ENCODE results near the gene TEK. TPM values are rescaled to one million over a fixed set of nuclear protein-coding genes. Genes with fewer than 3 reads are reported as not detected.

Gene TEK
- total RNA-seq, 1 donor from 2014 or later: not detected

GRCh38 chr9:27189426-27189825 lies 80.4 kb downstream of the TEK start:
- Mint-ChIP-seq H3K9me3 (no peaks in the 10 kb centered on the region), H3K4me1 (no peaks in the 10 kb centered on the region), H3K27ac (no peak overlapping the region), H3K27me3 (peaks cover 2% of the 10 kb centered on the region), H3K4me3 (no peak overlapping the region), H3K36me3 (ENCODE audit: low read depth) (no peaks in the 10 kb centered on the region)
- ChIA-PET POLR2A (no interaction called here), CTCF (no interaction called here)
- no peak for TF ChIP-seq CTCF (IDR thresholded peaks at IDR 0.05)
- intact Hi-C loops (cut with micrococcal nuclease): no loop called here
- ATAC-seq (ENCODE audit: low read depth) (no peak), DNase-seq (no peak)

GRCh38 chr9:27192291-27192960 lies 83.4 kb downstream of the TEK start:
- DNase-seq (no peak), ATAC-seq (ENCODE audit: low read depth) (no peak)
- H3K9me3 Mint-ChIP-seq: no peaks in the 10 kb centered on the region
- POLR2A ChIA-PET: no interaction called here
- no peak for TF ChIP-seq CTCF (IDR thresholded peaks at IDR 0.05)
- H3K4me3 Mint-ChIP-seq: no peak overlapping the region
- no peaks in the 10 kb centered on the region for H3K36me3 Mint-ChIP-seq (ENCODE audit: low read depth)
- no peaks in the 10 kb centered on the region for H3K27me3 Mint-ChIP-seq
- no peak overlapping the region for H3K27ac Mint-ChIP-seq
- intact Hi-C loops (cut with micrococcal nuclease): no loop called here
- CTCF ChIA-PET: no interaction called here
- H3K4me1 Mint-ChIP-seq: no peaks in the 10 kb centered on the region

GRCh38 chr9:27193886-27194285 lies 84.9 kb downstream of the TEK start:
- H3K4me1 Mint-ChIP-seq: no peaks in the 10 kb centered on the region
- H3K27me3 Mint-ChIP-seq: no peaks in the 10 kb centered on the region
- H3K4me3 Mint-ChIP-seq: no peak overlapping the region
- intact Hi-C loops (cut with micrococcal nuclease): no loop called here
- DNase-seq (no peak), ATAC-seq (ENCODE audit: low read depth) (no peak)
- no peak overlapping the region for H3K27ac Mint-ChIP-seq
- H3K36me3 Mint-ChIP-seq (ENCODE audit: low read depth): no peaks in the 10 kb centered on the region
- TF ChIP-seq CTCF (IDR thresholded peaks at IDR 0.05): no peak
- H3K9me3 Mint-ChIP-seq: no peaks in the 10 kb centered on the region
- POLR2A ChIA-PET: no interaction called here
- CTCF ChIA-PET: no interaction called here

- no peaks in the 10 kb centered on the region for H3K36me3 Mint-ChIP-seq (ENCODE audit: low read depth)
Observed at GRCh38 chr9:27194401-27195091, 85.5 kb downstream of the TEK start.

More at GRCh38 chr9:27194401-27195091, 85.5 kb downstream of the TEK start:
- Mint-ChIP-seq H3K9me3 (no peaks in the 10 kb centered on the region), H3K4me3 (no peak overlapping the region), H3K27ac (no peak overlapping the region), H3K27me3 (no peaks in the 10 kb centered on the region), H3K4me1 (no peaks in the 10 kb centered on the region)
- DNase-seq (no peak), ATAC-seq (ENCODE audit: low read depth) (no peak)
- POLR2A ChIA-PET: no interaction called here
- CTCF ChIA-PET: no interaction called here
- intact Hi-C loops (cut with micrococcal nuclease): no loop called here
- TF ChIP-seq CTCF (IDR thresholded peaks at IDR 0.05): no peak
